ENCODE measurements around the gene FOXK2. TPM values are rescaled to one million over a fixed set of nuclear protein-coding genes. Genes with fewer than 3 reads are reported as not detected.
"Not testable (repeated sequence)": the region's sequence is repeated elsewhere in the genome, so short reads cannot be mapped to it uniquely, and the experiment has no call there.

FOXK2 gene
- total RNA-seq, 1 experiment from 2014 or later, result 57.7 TPM

- POLR2A ChIA-PET; H3K9me3 Mint-ChIP-seq; CTCF ChIA-PET; H3K4me1 Mint-ChIP-seq; DNase-seq (ENCODE audit: low spot score); H3K4me3 Mint-ChIP-seq; ATAC-seq; H3K27me3 Mint-ChIP-seq (ENCODE audit: low read depth): not testable (repeated sequence)
- 0 out of 2 replicates have a peak overlapping the region, but pooled peaks have one; percentile 58 for H3K27ac Mint-ChIP-seq
- H3K36me3 Mint-ChIP-seq, result peaks cover 47% of the 10 kb centered on the region
Observed at GRCh38 chr17:82575581-82576221, 56.2 kb downstream of the FOXK2 start.

GRCh38 chr17:82577300-82577699 is 57.8 kb downstream of the FOXK2 start:
- ATAC-seq (no peak), DNase-seq (ENCODE audit: low spot score) (no peak)
- Mint-ChIP-seq H3K4me1 (no peaks in the 10 kb centered on the region), H3K9me3 (no peaks in the 10 kb centered on the region), H3K27me3 (ENCODE audit: low read depth) (no peaks in the 10 kb centered on the region), H3K4me3 (no peak overlapping the region), H3K36me3 (peaks cover 41% of the 10 kb centered on the region), H3K27ac (no peak overlapping the region)
- ChIA-PET CTCF (interaction anchor here (1.1 kb wide), 1 partner anchor 23 kb away, joined by 3 read pairs; no protein-coding TSS in a partner anchor), POLR2A (no interaction called here)
- TF ChIP-seq MAX (CRISPR knock-in tag; IDR thresholded peaks at IDR 0.05) (no peak), TP53 (CRISPR knock-in tag; IDR thresholded peaks at IDR 0.05) (no peak), PRDM15 (CRISPR knock-in tag; IDR thresholded peaks at IDR 0.05) (no peak), ZNF281 (CRISPR knock-in tag; IDR thresholded peaks at IDR 0.05) (no peak), FOXP1 (CRISPR knock-in tag; IDR thresholded peaks at IDR 0.05; ENCODE audit: borderline replicate concordance) (no peak), CDX4 (CRISPR knock-in tag; IDR thresholded peaks at IDR 0.05; ENCODE audit: borderline replicate concordance) (no peak), GRHL2 (CRISPR knock-in tag; IDR thresholded peaks at IDR 0.05; ENCODE audit: insufficient replicate concordance, severe bottlenecking) (no peak), ZBTB21 (CRISPR knock-in tag; IDR thresholded peaks at IDR 0.05; ENCODE audit: borderline replicate concordance) (no peak), E2F4 (CRISPR knock-in tag; IDR thresholded peaks at IDR 0.05; ENCODE audit: borderline replicate concordance, low read depth) (no peak), OVOL2 (CRISPR knock-in tag; IDR thresholded peaks at IDR 0.05; ENCODE audit: borderline replicate concordance) (no peak), AR (CRISPR knock-in tag; IDR thresholded peaks at IDR 0.05) (no peak), NR3C1 (CRISPR knock-in tag; conservative IDR thresholded peaks at IDR 0.05; ENCODE audit: low read depth) (no peak), ZNF121 (CRISPR knock-in tag; IDR thresholded peaks at IDR 0.05) (no peak), ZNF423 (CRISPR knock-in tag; IDR thresholded peaks at IDR 0.05) (no peak), PRRX2 (CRISPR knock-in tag; IDR thresholded peaks at IDR 0.05) (no peak), SOX15 (CRISPR knock-in tag; IDR thresholded peaks at IDR 0.05) (no peak), ELF4 (CRISPR knock-in tag; IDR thresholded peaks at IDR 0.05; ENCODE audit: low read depth) (no peak), ZNF512 (CRISPR knock-in tag; IDR thresholded peaks at IDR 0.05; ENCODE audit: borderline replicate concordance) (no peak)

GRCh38 chr17:82579969-82580368 is 60.4 kb downstream of the FOXK2 start:
- CTCF ChIA-PET; H3K4me1 Mint-ChIP-seq; H3K27ac Mint-ChIP-seq; DNase-seq (ENCODE audit: low spot score); H3K9me3 Mint-ChIP-seq; H3K4me3 Mint-ChIP-seq; POLR2A ChIA-PET; H3K27me3 Mint-ChIP-seq (ENCODE audit: low read depth); ATAC-seq: not testable (repeated sequence)
- H3K36me3 Mint-ChIP-seq, result peaks cover 49% of the 10 kb centered on the region

Data from WTC11 (cell line).